H9 (cell line): ENCODE data around the gene HOXD4. TPM values are rescaled to one million over a fixed set of nuclear protein-coding genes. Genes with fewer than 3 reads are reported as not detected.

Experiments
- DNase-seq: peaks from one replicate; pipeline ENCODE4 v3.0.0-alpha.2; 2017
- H2AFZ ChIP-seq: one replicate; pipeline ENCODE4 v1.6.1; 2013; ENCODE audit warnings: mild to moderate bottlenecking, low read length, control low read depth, moderate library complexity
- H2AK5ac ChIP-seq: 2 replicates; pipeline ENCODE4 v1.6.1; 2013; ENCODE audit warnings: low read length, control low read depth, mixed read lengths; ENCODE audit not compliant: insufficient read length
- H2BK120ac ChIP-seq: one replicate; pipeline ENCODE4 v1.6.1; 2013; ENCODE audit warnings: low read depth, mild to moderate bottlenecking, low read length, control low read depth, inconsistent platforms; ENCODE audit not compliant: poor library complexity, severe bottlenecking
- H2BK12ac ChIP-seq: 2 replicates; pipeline ENCODE4 v1.6.1; 2013; ENCODE audit warnings: low read length, control low read depth, mixed read lengths, low read depth; ENCODE audit not compliant: insufficient read length
- H2BK15ac ChIP-seq: 2 replicates; pipeline ENCODE4 v1.6.1; 2013; ENCODE audit warnings: low read depth, low read length, control low read depth
- H2BK20ac ChIP-seq: one replicate; pipeline ENCODE4 v1.6.1; 2013; ENCODE audit warnings: low read depth, mild to moderate bottlenecking, low read length, control low read depth, inconsistent platforms; ENCODE audit not compliant: poor library complexity, severe bottlenecking
- H2BK5ac ChIP-seq: 2 replicates; pipeline ENCODE4 v1.6.1; 2013; ENCODE audit warnings: low read length, control low read depth, mixed read lengths; ENCODE audit not compliant: insufficient read length
- H3K14ac ChIP-seq: 2 replicates; pipeline ENCODE4 v1.6.1; 2013; ENCODE audit warnings: low read length, control low read depth; ENCODE audit not compliant: insufficient read depth
- H3K18ac ChIP-seq: 2 replicates; pipeline ENCODE4 v1.6.1; 2013; ENCODE audit warnings: low read depth, mild to moderate bottlenecking, mixed read lengths, low read length, control low read depth; ENCODE audit not compliant: insufficient read length
- H3K23ac ChIP-seq: 2 replicates; pipeline ENCODE4 v1.6.1; 2013; ENCODE audit warnings: low read length, control low read depth, mixed read lengths, low read depth; ENCODE audit not compliant: insufficient read length
- H3K23me2 ChIP-seq: 2 replicates; pipeline ENCODE4 v1.6.1; 2013; ENCODE audit warnings: low read depth, mild to moderate bottlenecking, mixed read lengths, low read length, control low read depth; ENCODE audit not compliant: insufficient read length, poor library complexity, severe bottlenecking
- H3K27ac ChIP-seq: 2 replicates; pipeline ENCODE4 v1.5.1; 2013; ENCODE audit warnings: low read length, control low read depth, mixed read lengths, low read depth; ENCODE audit not compliant: insufficient read length
- H3K27me3 ChIP-seq: 2 replicates; pipeline ENCODE4 v1.6.1; 2013; ENCODE audit warnings: low read length, control low read depth, inconsistent platforms; ENCODE audit not compliant: insufficient read depth
- H3K4ac ChIP-seq: 2 replicates; pipeline ENCODE4 v1.6.1; 2013; ENCODE audit warnings: low read depth, mild to moderate bottlenecking, control low read depth, inconsistent platforms, low read length, moderate library complexity
- H3K4me1 ChIP-seq: 2 replicates; pipeline ENCODE4 v1.6.1; 2013; ENCODE audit warnings: low read length, control low read depth, inconsistent platforms; ENCODE audit not compliant: insufficient read depth
- H3K4me2 ChIP-seq: 2 replicates; pipeline ENCODE4 v1.6.1; 2013; ENCODE audit warnings: low read length, control low read depth, mixed read lengths; ENCODE audit not compliant: insufficient read length, insufficient read depth
- H3K56ac ChIP-seq: 2 replicates; pipeline ENCODE4 v1.6.1; 2013; ENCODE audit warnings: low read depth, mild to moderate bottlenecking, mixed read lengths, low read length, control low read depth; ENCODE audit not compliant: insufficient read length
- H3K79me1 ChIP-seq: 2 replicates; pipeline ENCODE4 v1.6.1; 2013; ENCODE audit warnings: low read depth, mild to moderate bottlenecking, moderate library complexity, low read length, control low read depth, inconsistent platforms; ENCODE audit not compliant: insufficient read depth, poor library complexity, severe bottlenecking
- H3K79me2 ChIP-seq: 2 replicates; pipeline ENCODE4 v1.6.1; 2013; ENCODE audit warnings: low read length, control low read depth, inconsistent platforms; ENCODE audit not compliant: insufficient read depth
- H3K9ac ChIP-seq: 2 replicates; pipeline ENCODE4 v1.6.1; 2013; ENCODE audit warnings: low read length, control low read depth, mixed read lengths; ENCODE audit not compliant: insufficient read length; ENCODE audit errors: extremely low read depth
- H3K9me3 ChIP-seq: one replicate; pipeline ENCODE4 v1.6.1; 2013; ENCODE audit warnings: low read depth, low read length, inconsistent platforms; ENCODE audit not compliant: control insufficient read depth
- H3T11ph ChIP-seq: one replicate; pipeline ENCODE4 v1.6.1; 2013; ENCODE audit warnings: mild to moderate bottlenecking, low read length, control low read depth, inconsistent platforms
- H4K20me1 ChIP-seq: one replicate; pipeline ENCODE4 v1.6.1; 2013; ENCODE audit not compliant: control insufficient read depth, insufficient read length, insufficient read depth
- H4K5ac ChIP-seq: 2 replicates; pipeline ENCODE4 v1.6.1; 2013; ENCODE audit warnings: low read depth, mild to moderate bottlenecking, mixed read lengths, low read length, control low read depth; ENCODE audit not compliant: insufficient read length
- H4K8ac ChIP-seq: replicated peaks from 2 replicates; pipeline ENCODE4 v1.6.1; 2013; ENCODE audit warnings: low read length, control low read depth, mixed read lengths, low read depth; ENCODE audit not compliant: insufficient read length
- H4K91ac ChIP-seq: 2 replicates; pipeline ENCODE4 v1.6.1; 2013; ENCODE audit warnings: low read depth, mild to moderate bottlenecking, moderate library complexity, mixed read lengths, low read length, control low read depth; ENCODE audit not compliant: insufficient read length
- H3K27ac Mint-ChIP-seq, 3 experiments: 2 replicates in 2 of 3; 3 replicates in 1 of 3; pipeline ENCODE4 v1.8.0; 2020 to 2021; ENCODE audit warnings: mixed read lengths in 3 of 3, mild to moderate bottlenecking in 1 of 3, moderate library complexity in 1 of 3
- H3K27me3 Mint-ChIP-seq: 2 replicates; pipeline ENCODE4 v1.8.0; 2021; ENCODE audit warnings: low read depth, mild to moderate bottlenecking, moderate library complexity, mixed read lengths
- H3K36me3 Mint-ChIP-seq, 3 experiments: 2 replicates in 2 of 3; 3 replicates in 1 of 3; pipeline ENCODE4 v1.8.0; 2020 to 2021; ENCODE audit warnings: low read depth in 3 of 3, mixed read lengths in 3 of 3; ENCODE audit not compliant: insufficient read depth in 1 of 3
- H3K4me1 Mint-ChIP-seq, 2 experiments: 2 replicates each; pipeline ENCODE4 v1.8.0; 2020; ENCODE audit warnings: mixed read lengths in 2 of 2
- H3K4me3 Mint-ChIP-seq, 2 experiments: 2 replicates in 1 of 2; 3 replicates in 1 of 2; pipeline ENCODE4 v1.8.0; 2020 to 2021; ENCODE audit warnings: mild to moderate bottlenecking in 2 of 2, mixed read lengths in 2 of 2, moderate library complexity in 1 of 2
- H3K9me3 Mint-ChIP-seq, 2 experiments: 2 replicates in 1 of 2; 3 replicates in 1 of 2; pipeline ENCODE4 v1.8.0; 2020; ENCODE audit warnings: mild to moderate bottlenecking in 2 of 2, mixed read lengths in 2 of 2, moderate library complexity in 1 of 2
- CTCF ChIP-seq: fragments of 200-600 bp; sonication (generic); conservative IDR thresholded peaks from 3 replicates; pipeline ENCODE4 v1.8.0; 2021; ENCODE audit warnings: antibody characterized with exemption, mild to moderate bottlenecking
- WGBS: extraction: QIAGEN DNeasy Blood & Tissue Kit; methylation state at CpG from one replicate; pipeline ENCODE4 v1.1.7; 2013; ENCODE audit warnings: missing lambda C conversion rate, low lambda C conversion rate, mixed read lengths; ENCODE audit not compliant: insufficient read length; ENCODE audit errors: extremely low coverage; 5-methylcytosine and 5-hydroxymethylcytosine counted together
- total RNA-seq: library from RNA; stranded (reverse); gene quantifications from 2 replicates; pipeline ENCODE4 v1.2.1, GENCODE V29; 2021

Gene HOXD4
- total RNA-seq, 1 experiment from 2014 or later = not detected

GRCh38 chr2:176154576-176155252, 3.4 kb downstream of the HOXD4 start:
- Histone ChIP-seq H3K4me1 (no peaks in the 10 kb centered on the region; the same call in 1 of the 2 replicates), H2BK5ac (no peak overlapping the region), H4K5ac (no peak overlapping the region), H3K27ac (no peak overlapping the region), H3K79me2 (no peaks in the 10 kb centered on the region), H2BK12ac (no peak overlapping the region), H4K91ac (no peak overlapping the region), H4K20me1 (no peaks in the 10 kb centered on the region), H3K4ac (no peak overlapping the region), H3K9ac (no peak overlapping the region), H2BK20ac (no peak overlapping the region), H3K56ac (no peak overlapping the region), H2AFZ (no peak overlapping the region), H3T11ph (no peak overlapping the region), H2AK5ac (no peak overlapping the region), H3K18ac (no peak overlapping the region), H2BK120ac (no peak overlapping the region), H4K8ac (no peak overlapping the region), H3K23ac (no peak overlapping the region), H3K79me1 (no peaks in the 10 kb centered on the region), H3K27me3 (peaks cover 100% of the 10 kb centered on the region), H3K9me3 (no peaks in the 10 kb centered on the region), H3K23me2 (no peaks in the 10 kb centered on the region), H3K4me2 (no peak overlapping the region), H2BK15ac (no peak overlapping the region), H3K14ac (no peak overlapping the region)
- Mint-ChIP-seq H3K9me3 (peaks cover 5 to 8% of the 10 kb centered on the region in 2 experiments; a peak in 3 of 5 replicates), H3K36me3 (no peaks in the 10 kb centered on the region; a peak in 1 of 7 replicates), H3K4me3 (no peak overlapping the region), H3K4me1 (peaks cover 3 to 30% of the 10 kb centered on the region in 2 experiments; a peak in 3 of 4 replicates), H3K27ac (no peak overlapping the region), H3K27me3 (peaks cover 100% of the 10 kb centered on the region)
- no peak for DNase-seq
- whole genome bisulfite sequencing = no CpG with 5 or more reads among the region's 11 CpGs
- TF ChIP-seq CTCF = no peak
